HG03095 (cell line): ENCODE data around the gene GPAT3.
"Not testable (repeated sequence)": the region's sequence is repeated elsewhere in the genome, so short reads cannot be mapped to it uniquely, and the experiment has no call there.

Experiments
- ATAC-seq: cut with Tn5 transposase; IDR thresholded peaks from one replicate; pipeline ENCODE4 v1.9.1; 2021; ENCODE audit warnings: moderate library complexity; ENCODE audit not compliant: unreplicated experiment

Gene GPAT3

DNA sequence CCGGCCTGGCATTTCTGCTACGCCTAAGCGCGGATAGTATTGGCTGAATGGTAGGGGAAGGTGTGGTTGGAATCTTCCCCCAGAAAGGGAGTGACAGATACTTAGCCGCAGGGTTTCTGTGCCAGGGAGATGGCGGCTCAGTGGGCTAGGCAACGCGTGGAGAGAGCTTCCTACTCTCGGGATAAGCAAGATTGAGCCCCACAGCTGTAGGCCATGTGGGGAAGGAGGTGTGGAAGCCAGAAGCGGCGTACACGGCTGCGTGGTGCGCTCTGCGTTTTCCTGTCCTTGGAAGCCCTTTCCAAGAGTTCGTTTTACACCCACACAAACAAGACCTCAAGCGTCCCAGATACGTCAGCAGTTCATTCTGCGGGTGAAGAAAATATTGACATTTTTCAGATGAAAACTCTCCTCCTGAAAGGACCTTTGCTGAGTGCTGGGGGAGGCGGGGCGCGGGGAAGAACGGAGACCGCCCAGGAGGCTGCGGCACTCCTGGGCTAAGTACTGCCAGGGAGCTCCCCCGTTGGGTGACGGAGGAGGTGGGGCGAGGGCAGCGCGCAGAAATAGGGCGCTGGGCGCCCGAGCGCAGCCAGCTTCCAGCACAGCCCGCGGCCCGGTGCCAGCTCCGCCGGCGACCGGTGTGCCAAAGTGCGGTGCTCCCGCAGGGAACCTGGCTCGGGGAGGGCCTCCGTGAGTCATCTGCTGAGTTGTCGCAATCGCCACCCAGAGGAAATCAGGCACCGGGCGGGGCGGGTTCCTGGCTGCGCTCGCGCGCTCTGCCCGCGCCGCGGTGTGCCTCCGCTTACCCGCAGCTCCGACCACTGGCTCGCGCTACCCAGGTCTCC lies at the start of gene GPAT3:
Gene GPAT3 (plus strand): TSS at position 589 of the 842 bp plus-strand sequence. CDS start 515 bp downstream, outside the sequence.
- ATAC-seq, result peak; percentile 71

- ATAC-seq, result no peak
Observed at GRCh38 chr4:83486457-83487129, 49.3 kb upstream of the GPAT3 start.

DNA sequence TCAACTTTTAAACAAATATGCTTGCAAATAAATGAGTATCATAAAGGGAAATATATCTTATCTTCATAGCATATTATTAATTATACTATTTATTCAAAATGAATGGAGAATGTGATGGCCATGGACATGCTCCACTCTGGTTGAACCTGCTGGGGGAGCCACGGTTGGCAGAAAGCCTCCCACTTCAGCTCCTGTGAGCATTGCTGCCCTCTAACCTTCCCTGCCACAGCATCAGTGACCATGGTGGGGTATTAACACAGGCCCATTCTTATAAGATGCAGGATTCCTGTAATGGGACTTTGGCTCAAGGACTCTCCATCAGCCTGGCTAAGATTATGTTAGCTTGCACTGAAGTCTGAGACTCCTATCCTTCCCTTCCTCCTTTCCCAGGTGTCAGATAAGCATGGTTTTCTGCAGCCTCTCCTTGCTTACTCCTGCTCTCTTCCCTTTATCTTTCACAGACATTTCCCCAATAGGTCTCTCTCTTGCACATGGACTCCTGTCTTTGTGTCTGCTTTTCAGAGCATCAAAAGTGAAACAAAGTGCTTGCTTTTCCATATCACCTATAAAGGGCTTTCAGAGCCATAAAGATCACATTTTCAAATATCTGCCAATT lies 46.1 kb upstream of the GPAT3 start:
- no peak for ATAC-seq

DNA sequence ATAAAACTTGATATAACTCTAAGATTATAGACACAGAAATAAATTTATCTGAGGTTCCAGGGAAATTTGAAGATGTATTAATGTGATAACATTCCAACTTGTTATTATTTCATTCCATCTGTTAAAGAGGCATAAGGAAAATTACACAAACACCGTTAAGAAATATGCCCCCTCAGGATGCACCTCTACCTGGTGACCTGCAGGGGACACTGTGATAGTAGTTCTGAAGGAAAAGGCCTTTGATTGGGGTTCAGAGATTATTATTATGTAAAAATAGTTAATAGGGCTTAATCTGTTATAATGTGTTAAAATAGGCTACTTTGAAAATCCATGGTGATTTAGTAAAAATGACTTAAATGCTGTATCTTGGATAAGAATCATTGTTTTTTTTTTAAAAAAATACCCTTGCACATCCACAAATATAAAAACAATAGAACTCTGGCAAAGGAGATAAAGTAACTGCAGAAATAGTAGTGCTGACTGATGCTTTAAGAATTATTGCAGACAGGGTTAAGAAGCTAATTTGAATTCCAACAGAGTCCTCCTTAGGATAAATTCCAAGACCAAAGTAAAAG lies 44.9 kb upstream of the GPAT3 start:
- ATAC-seq, result peak; percentile 65

DNA sequence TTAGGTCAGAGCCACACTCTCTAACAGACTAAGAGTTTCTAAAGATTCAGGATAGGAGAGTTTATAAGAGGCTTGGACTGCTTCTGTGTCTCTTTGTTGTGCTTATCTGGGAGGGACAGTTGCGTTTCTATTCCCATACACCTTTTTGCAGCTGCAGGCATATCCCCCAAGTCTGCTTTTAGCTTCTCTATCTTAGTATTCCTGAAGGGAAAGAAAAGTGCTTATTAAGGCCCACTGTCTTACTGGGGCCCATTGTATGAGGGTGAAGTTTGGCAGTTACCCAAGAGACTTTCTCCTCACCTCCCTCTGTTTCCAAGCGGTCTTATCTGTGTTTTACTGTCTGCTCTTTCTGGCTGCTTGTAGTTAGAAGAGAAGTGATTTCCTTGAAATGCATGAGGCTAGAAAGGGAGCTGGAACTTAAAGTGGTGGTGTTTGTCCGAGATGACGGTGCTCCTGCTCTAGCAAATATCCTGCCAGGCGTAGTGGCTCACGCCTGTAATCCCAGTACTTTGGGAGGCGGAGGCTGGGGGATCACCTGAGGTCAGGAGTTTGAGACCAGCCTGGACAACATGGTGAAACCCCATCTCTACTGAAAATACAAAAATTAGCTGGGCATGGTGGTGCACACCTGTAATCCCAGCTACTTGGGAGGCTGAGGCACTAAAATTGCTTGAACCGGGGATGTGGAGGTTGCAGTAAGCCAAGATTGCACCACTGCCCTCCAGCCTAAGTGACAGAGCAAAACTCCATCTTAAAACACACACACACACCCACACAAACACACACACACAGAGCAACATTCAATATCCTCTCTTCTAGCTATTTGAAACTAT lies 39.6 kb upstream of the GPAT3 start:
- ATAC-seq, result not testable (repeated sequence)

DNA sequence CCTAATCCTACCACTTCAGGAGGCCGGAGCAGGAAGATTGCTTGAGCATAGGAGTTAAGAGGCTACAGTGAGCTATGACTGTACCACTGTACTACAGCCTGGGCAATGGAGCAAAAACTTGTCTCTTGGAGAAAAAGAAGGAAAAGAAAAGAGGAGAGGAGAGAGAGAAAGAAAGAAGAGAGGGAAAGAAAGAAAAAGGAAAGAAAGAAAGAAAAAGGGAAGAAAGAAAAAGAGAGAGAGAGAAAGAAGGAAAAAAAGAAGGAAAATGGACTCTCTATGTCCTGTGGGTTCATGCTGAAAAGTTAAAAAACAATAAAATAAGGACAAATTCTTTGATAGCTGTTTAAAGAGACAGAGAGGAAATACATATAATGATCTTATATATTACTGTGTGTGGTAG lies 37.7 kb upstream of the GPAT3 start:
- no peak for ATAC-seq

GRCh38 chr4:83501671-83502070 lies 34.2 kb upstream of the GPAT3 start:
- ATAC-seq, result not testable (repeated sequence)

DNA sequence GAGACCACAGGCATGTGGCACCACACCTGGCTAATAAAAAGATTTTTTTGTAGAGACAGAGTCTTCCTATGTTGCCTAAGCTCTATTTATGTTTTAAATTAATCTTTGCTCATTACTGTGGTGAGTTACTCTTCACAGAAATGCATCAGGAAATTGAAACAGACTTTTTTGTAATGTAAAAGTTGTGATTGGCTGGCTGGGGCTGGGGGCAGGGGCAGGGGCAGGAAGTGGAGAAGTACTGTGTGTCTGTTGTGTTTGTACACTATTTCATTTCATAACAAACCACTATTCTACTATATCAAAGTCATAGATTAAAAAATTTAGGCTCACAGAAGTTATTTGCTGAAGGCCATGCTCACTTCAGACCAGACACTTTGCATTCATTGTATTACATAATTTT lies 31.9 kb upstream of the GPAT3 start:
- no peak for ATAC-seq

- no peak for ATAC-seq
Observed at GRCh38 chr4:83504503-83504902, 31.4 kb upstream of the GPAT3 start.

GRCh38 chr4:83504996-83505395 lies 30.9 kb upstream of the GPAT3 start:
- no peak for ATAC-seq

- not testable (repeated sequence) for ATAC-seq
Observed at GRCh38 chr4:83509156-83509585, 26.7 kb upstream of the GPAT3 start.

GRCh38 chr4:83510442-83510841 lies 25.5 kb upstream of the GPAT3 start:
- no peak for ATAC-seq

GRCh38 chr4:83516042-83516772 lies 19.7 kb upstream of the GPAT3 start:
- ATAC-seq, result no peak

GRCh38 chr4:83522239-83522638 lies 13.7 kb upstream of the GPAT3 start:
- no peak for ATAC-seq

DNA sequence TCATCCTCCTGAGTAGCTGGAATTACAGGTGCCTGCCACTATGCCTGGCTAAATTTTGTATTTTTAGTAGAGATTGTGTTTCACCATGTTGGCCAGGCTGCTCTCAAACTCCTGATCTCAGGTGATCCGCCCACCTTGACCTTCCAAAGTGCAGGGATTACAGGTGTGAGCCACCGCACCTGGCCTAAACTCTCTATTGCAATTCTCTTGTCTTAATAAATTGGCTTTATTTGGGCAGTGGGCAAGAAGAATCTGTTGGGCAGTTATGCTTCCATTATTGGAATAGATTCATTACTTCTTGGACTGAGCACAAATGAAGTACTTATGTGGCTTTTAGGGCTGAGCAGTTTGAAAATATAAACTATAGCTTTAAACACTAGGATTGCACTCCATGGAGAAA lies 8.2 kb upstream of the GPAT3 start:
- ATAC-seq, result no peak

- ATAC-seq, result peak; percentile 15
Observed at GRCh38 chr4:83536362-83537272, 709 bp downstream of the GPAT3 start.

DNA sequence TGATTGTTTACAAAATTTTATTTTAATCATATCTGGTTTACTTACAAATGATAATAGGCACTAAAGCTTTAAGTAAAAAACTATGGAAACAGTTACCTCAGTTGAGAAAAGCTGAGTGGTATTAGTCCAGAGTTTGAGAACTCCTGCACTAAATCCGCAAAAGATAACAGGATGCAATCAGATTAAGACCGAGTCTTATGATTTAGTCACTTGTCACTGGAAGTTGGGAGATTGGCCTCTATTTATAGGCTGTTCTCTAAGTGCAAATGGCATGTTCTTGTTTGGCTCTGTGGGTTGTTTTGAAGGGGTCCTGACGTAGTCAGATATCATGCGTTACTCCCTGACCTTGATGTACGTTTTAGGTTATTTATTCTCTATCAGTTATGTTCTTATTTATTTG lies 6.3 kb downstream of the GPAT3 start:
- no peak for ATAC-seq

- no peak for ATAC-seq
Observed at GRCh38 chr4:83546786-83547185, 10.9 kb downstream of the GPAT3 start.
